ENCODE results near the gene ABCA4. TPM values are rescaled to one million over a fixed set of nuclear protein-coding genes. Genes with fewer than 3 reads are reported as not detected.

Gene ABCA4
- total RNA-seq, 1 experiment from 2014 or later, result 0.22 TPM

DNA sequence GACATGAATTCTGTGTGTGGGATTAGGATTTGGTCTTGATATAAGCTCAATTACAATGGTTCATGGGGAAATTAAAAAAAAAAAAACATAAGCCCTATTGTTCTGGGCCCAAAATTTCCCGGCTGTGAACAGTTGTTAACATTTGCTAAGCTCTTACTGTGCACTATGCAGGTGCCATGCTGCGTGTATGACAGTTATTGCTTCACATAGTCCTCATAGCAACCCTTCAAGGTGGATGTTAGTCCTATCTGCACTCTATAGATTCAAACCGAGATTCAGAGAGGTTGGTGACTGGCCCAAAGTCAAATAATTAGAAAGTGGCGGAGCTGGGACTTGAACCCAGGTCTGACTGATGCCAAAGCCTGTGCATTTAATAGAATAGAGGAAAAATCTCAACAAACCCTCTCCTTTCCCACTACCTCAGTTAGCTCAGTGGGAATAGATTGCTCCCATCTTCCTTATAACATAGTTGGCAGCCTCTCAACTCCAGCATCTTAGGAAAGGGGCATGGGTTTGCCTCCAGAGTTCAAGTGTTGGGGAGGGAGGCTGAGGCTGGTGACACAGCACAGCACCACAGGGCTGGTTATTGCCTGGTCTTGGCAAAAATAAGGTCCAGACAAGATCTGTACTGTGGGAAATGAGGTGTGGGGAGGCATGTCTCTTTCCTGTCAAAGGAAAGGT, 156.7 kb downstream of the ABCA4 start:
- H3K27ac ChIP-seq (ENCODE audit: low read depth, low read length), result no peak overlapping the region
- POLR2A ChIA-PET, result interaction anchor here (0.6 kb wide), 1 partner anchor 361 kb away, joined by 3 read pairs; no protein-coding TSS in a partner anchor
- H3K4me3 ChIP-seq (replicated peaks in 1 of 2; ENCODE audit: low read depth in 1 of 2, low read length in 2 of 2), result no peak overlapping the region
- ATAC-seq (no peak), DNase-seq (ENCODE audit: low read depth, low spot score) (no peak)
- H3K9ac ChIP-seq (ENCODE audit: low read length), result no peak overlapping the region
- BruUV-seq (replicated peaks), result no TSS peak
- H3K79me2 ChIP-seq (ENCODE audit: insufficient read depth, low read length), result no peaks in the 10 kb centered on the region
- RAD21 ChIA-PET (ENCODE audit: low non-redundant PET in 1 of 2, low total read pairs in 2 of 2, uncharacterized antibody in 2 of 2, unreplicated experiment in 2 of 2), result no interaction called here
- H3K9me3 ChIP-seq (ENCODE audit: control insufficient read depth in 1 of 2, insufficient read depth in 1 of 2, low read depth in 1 of 2, low read length in 2 of 2), result no peaks in the 10 kb centered on the region
- TF ChIP-seq JUND (IDR thresholded peaks at IDR 0.05), result no peak
- no peak for TF ChIP-seq TCF7L2 (IDR thresholded peaks at IDR 0.05; ENCODE audit: borderline replicate concordance, extremely low read depth, insufficient read depth, insufficient read length)
- no peak for TF ChIP-seq POLR2A (IDR thresholded peaks at IDR 0.05; ENCODE audit: borderline replicate concordance, extremely low read depth, insufficient read depth, insufficient read length)
- TF ChIP-seq, protein P1, sequence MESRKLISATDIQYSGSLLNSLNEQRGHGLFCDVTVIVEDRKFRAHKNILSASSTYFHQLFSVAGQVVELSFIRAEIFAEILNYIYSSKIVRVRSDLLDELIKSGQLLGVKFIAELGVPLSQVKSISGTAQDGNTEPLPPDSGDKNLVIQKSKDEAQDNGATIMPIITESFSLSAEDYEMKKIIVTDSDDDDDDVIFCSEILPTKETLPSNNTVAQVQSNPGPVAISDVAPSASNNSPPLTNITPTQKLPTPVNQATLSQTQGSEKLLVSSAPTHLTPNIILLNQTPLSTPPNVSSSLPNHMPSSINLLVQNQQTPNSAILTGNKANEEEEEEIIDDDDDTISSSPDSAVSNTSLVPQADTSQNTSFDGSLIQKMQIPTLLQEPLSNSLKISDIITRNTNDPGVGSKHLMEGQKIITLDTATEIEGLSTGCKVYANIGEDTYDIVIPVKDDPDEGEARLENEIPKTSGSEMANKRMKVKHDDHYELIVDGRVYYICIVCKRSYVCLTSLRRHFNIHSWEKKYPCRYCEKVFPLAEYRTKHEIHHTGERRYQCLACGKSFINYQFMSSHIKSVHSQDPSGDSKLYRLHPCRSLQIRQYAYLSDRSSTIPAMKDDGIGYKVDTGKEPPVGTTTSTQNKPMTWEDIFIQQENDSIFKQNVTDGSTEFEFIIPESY (IDR thresholded peaks at IDR 0.05; ENCODE audit: extremely low read depth, insufficient replicate concordance, low read length), result no peak
- TF ChIP-seq EZH2 (IDR thresholded peaks at IDR 0.05), result no peak
- TF ChIP-seq, protein P2, sequence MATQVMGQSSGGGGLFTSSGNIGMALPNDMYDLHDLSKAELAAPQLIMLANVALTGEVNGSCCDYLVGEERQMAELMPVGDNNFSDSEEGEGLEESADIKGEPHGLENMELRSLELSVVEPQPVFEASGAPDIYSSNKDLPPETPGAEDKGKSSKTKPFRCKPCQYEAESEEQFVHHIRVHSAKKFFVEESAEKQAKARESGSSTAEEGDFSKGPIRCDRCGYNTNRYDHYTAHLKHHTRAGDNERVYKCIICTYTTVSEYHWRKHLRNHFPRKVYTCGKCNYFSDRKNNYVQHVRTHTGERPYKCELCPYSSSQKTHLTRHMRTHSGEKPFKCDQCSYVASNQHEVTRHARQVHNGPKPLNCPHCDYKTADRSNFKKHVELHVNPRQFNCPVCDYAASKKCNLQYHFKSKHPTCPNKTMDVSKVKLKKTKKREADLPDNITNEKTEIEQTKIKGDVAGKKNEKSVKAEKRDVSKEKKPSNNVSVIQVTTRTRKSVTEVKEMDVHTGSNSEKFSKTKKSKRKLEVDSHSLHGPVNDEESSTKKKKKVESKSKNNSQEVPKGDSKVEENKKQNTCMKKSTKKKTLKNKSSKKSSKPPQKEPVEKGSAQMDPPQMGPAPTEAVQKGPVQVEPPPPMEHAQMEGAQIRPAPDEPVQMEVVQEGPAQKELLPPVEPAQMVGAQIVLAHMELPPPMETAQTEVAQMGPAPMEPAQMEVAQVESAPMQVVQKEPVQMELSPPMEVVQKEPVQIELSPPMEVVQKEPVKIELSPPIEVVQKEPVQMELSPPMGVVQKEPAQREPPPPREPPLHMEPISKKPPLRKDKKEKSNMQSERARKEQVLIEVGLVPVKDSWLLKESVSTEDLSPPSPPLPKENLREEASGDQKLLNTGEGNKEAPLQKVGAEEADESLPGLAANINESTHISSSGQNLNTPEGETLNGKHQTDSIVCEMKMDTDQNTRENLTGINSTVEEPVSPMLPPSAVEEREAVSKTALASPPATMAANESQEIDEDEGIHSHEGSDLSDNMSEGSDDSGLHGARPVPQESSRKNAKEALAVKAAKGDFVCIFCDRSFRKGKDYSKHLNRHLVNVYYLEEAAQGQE (IDR thresholded peaks at IDR 0.05; ENCODE audit: low read depth), result no peak
- TF ChIP-seq SIN3A (IDR thresholded peaks at IDR 0.05; ENCODE audit: low read depth), result no peak
- TF ChIP-seq SP1 (IDR thresholded peaks at IDR 0.05; ENCODE audit: low read depth), result no peak
- TF ChIP-seq YY1 (IDR thresholded peaks at IDR 0.05; ENCODE audit: extremely low read depth, insufficient replicate concordance, low read depth, low read length), result no peak
- no peak for TF ChIP-seq MAX (IDR thresholded peaks at IDR 0.05)
- TF ChIP-seq SRF (IDR thresholded peaks at IDR 0.05; ENCODE audit: low read depth), result no peak
- no peak for TF ChIP-seq FOSL1 (IDR thresholded peaks at IDR 0.05; ENCODE audit: low read depth)
- TF ChIP-seq CEBPB (IDR thresholded peaks at IDR 0.05; ENCODE audit: low read depth), result no peak
- no peak for TF ChIP-seq CTCF (IDR thresholded peaks at IDR 0.05 in 2 of 3, conservative IDR thresholded peaks at IDR 0.05 in 1 of 3; ENCODE audit: borderline replicate concordance in 1 of 3, insufficient read depth in 1 of 3, low read depth in 2 of 3, low read length in 2 of 3)
- no peak for TF ChIP-seq ELF1 (IDR thresholded peaks at IDR 0.05; ENCODE audit: borderline replicate concordance, low read depth)
- no peak for TF ChIP-seq ZNF274 (IDR thresholded peaks at IDR 0.05; ENCODE audit: low read depth, low read length)
- TF ChIP-seq POLR2AphosphoS5 (IDR thresholded peaks at IDR 0.05; ENCODE audit: low read depth, low read length), result no peak
- CTCF ChIA-PET, result no interaction called here
- no peak overlapping the region for H2AFZ ChIP-seq (ENCODE audit: low read depth, low read length, poor library complexity, severe bottlenecking)
- H3K4me2 ChIP-seq (ENCODE audit: low read length), result no peak overlapping the region
- no peaks in the 10 kb centered on the region for H3K27me3 ChIP-seq (ENCODE audit: insufficient read depth, low read length)
- no peaks in the 10 kb centered on the region for H3K4me1 ChIP-seq (ENCODE audit: control insufficient read depth in 1 of 2, insufficient read depth in 2 of 2, low read length in 2 of 2)
- no peaks in the 10 kb centered on the region for H4K20me1 ChIP-seq (ENCODE audit: insufficient read depth)
- H3K9me2 ChIP-seq (ENCODE audit: insufficient read depth), result no peaks in the 10 kb centered on the region
- H3K36me3 ChIP-seq (ENCODE audit: control insufficient read depth in 1 of 2, insufficient read depth in 2 of 2, low read length in 2 of 2), result no peaks in the 10 kb centered on the region
- intact Hi-C loops (cut with micrococcal nuclease), result no loop called here
